Ovary (tissue), 9 donors: Measurements from ENCODE around the gene MINDY1. TPM values are rescaled to one million over a fixed set of nuclear protein-coding genes. Genes with fewer than 3 reads are reported as not detected.

Experiments
- DNase-seq, 5 donors: peaks; one replicate each; pipeline ENCODE4 v3.0.0-alpha.2; 2019 to 2020
- H3K27ac ChIP-seq, 2 donors: fragments of 200-600 bp; one replicate each; pipeline versions ENCODE4 v1.5.1 to v1.8.0; 2019 to 2022
- H3K27me3 ChIP-seq: fragments of 200-600 bp; one replicate; pipeline ENCODE4 v1.8.0; 2022
- H3K36me3 ChIP-seq: fragments of 200-600 bp; sonication (generic); one replicate; pipeline ENCODE4 v1.5.1; 2019
- H3K4me1 ChIP-seq: one replicate; pipeline ENCODE4 v1.8.1; 2013; ENCODE audit warnings: mild to moderate bottlenecking, moderate library complexity; ENCODE audit not compliant: insufficient read depth
- H3K4me3 ChIP-seq: fragments of 200-600 bp; sonication (generic); one replicate; pipeline ENCODE4 v1.5.1; 2017
- H3K9me3 ChIP-seq, 2 donors: fragments of 200-600 bp in 1 of 2; sonication (generic) in 1 of 2; one replicate each; pipeline versions ENCODE4 v1.5.1 to v1.8.1; 2013 to 2019; ENCODE audit warnings: mild to moderate bottlenecking in 1 of 2, moderate library complexity in 1 of 2
- CTCF ChIP-seq, 3 donors: fragments of 450-650 bp in 2 of 3; fragments of 200-600 bp in 1 of 3; IDR thresholded peaks; one replicate each; pipeline versions ENCODE4 v1.5.1 to v1.8.0; 2016 to 2022; ENCODE audit warnings: antibody characterized with exemption in 3 of 3, mild to moderate bottlenecking in 1 of 3
- EP300 ChIP-seq: sonication (generic); formaldehyde crosslinking; IDR thresholded peaks from one replicate; pipeline ENCODE4 v1.6.1; 2017; ENCODE audit warnings: antibody characterized with exemption
- POLR2A ChIP-seq: fragments of 450-650 bp; IDR thresholded peaks from one replicate; pipeline ENCODE4 v1.6.1; 2017; ENCODE audit warnings: antibody characterized with exemption, mild to moderate bottlenecking, moderate library complexity
- WGBS, 3 donors: extraction: QIAGEN DNeasy Blood & Tissue Kit in 1 of 3; methylation state at CpG; one replicate each; pipeline versions ENCODE4 v1.1.5 to v1.1.7; 2013 to 2017; 5-methylcytosine and 5-hydroxymethylcytosine counted together
- intact Hi-C, 4 donors: fragments of 100-400 bp; cut with DNase I; formaldehyde crosslinking; loops; one replicate each; pipeline versions ENCODE4 v1.11.0 to v1.15.1; 2022 to 2023
- polyA plus RNA-seq, 2 donors: library from polyadenylated mRNA; stranded (reverse); fragments of 200-250 nt in 1 of 2; fragments of 350-450 nt in 1 of 2; fragmentation: Illumina TruSeq in 1 of 2; extraction: RNeasy Lipid Tissue Mini Kit (QIAGEN cat#74804) in 1 of 2; gene quantifications; one replicate each; pipeline ENCODE4 v1.2.3, GENCODE V29; 2013 to 2014
- total RNA-seq, 7 donors: library from RNA; depleted of rRNA in 2 of 7; stranded (reverse); fragments of >200 nt in 2 of 7; fragmentation: NEBNext Ultra II Directional in 3 of 7; extraction: Animal tissue kit (Norgen Biotek cat#: 25700) in 3 of 7; gene quantifications; one replicate each; pipeline versions ENCODE4 v1.1.0 to v1.2.4, GENCODE V29; 2016 to 2023
- donor health status: DM: no; HTN: no; CAD: no; lungs with moderate emphysema.
- donor health status: DM: no; HTN: no; CAD: no.
- donor health status: Bipolar disorder and iron deficiency.
- donor health status: DM: yes; HTN: yes; CAD: no.
- donor health status: DM: no; HTN: no; CAD: no.
- donor health status: DM: yes; HTN: yes; CAD: no.

Gene MINDY1
- total and polyA plus RNA-seq, 9 donors, result 17.1 to 35.6 (median 26.9) TPM

- peak overlapping the region; percentile 11 for H3K4me3 ChIP-seq
- 25 to 30% (median 26%) methylated on average over 9 of the region's 9 CpGs for WGBS, 3 donors
Measured at GRCh38 chr1:150995896-150996295, 10.8 kb downstream of the MINDY1 start.

GRCh38 chr1:150995460-150995859 is 11.2 kb downstream of the MINDY1 start:
- WGBS, 3 donors, result 8 to 29% (median 18%) methylated on average over 4 of the region's 4 CpGs
- peaks cover 1% of the 10 kb centered on the region for H3K4me1 ChIP-seq
- no peaks in the 10 kb centered on the region for H3K9me3 ChIP-seq
- no peaks in the 10 kb centered on the region for H3K27me3 ChIP-seq
- no peaks in the 10 kb centered on the region for H3K36me3 ChIP-seq
- no peak for TF ChIP-seq EP300
- TF ChIP-seq POLR2A, result no peak
- no peak for TF ChIP-seq CTCF (IDR thresholded peaks at IDR 0.05)
- intact Hi-C loops, result loop anchor here in 1 of 4 donors (5.0 kb wide), 1 partner anchor 528 kb away; no protein-coding TSS in a partner anchor
- H3K4me3 ChIP-seq, result peak overlapping the region; percentile 11
- peak overlapping the region; percentile 11 to 41 for H3K27ac ChIP-seq
- no peak for DNase-seq

More at GRCh38 chr1:150995896-150996295, 10.8 kb downstream of the MINDY1 start:
- intact Hi-C loops, result loop anchor here in 1 of 4 donors (5.0 kb wide), 1 partner anchor 529 kb away; no protein-coding TSS in a partner anchor
- no peaks in the 10 kb centered on the region for H3K9me3 ChIP-seq
- TF ChIP-seq EP300 (no peak), CTCF (IDR thresholded peaks at IDR 0.05) (peak; percentile 68 to 72 (median 70)), POLR2A (no peak)
- H3K36me3 ChIP-seq, result no peaks in the 10 kb centered on the region
- DNase-seq, result peak in 1 of 5 donors; percentile 64
- no peaks in the 10 kb centered on the region for H3K27me3 ChIP-seq
- H3K27ac ChIP-seq, result peak overlapping the region; percentile 11 to 41
- peaks cover 1% of the 10 kb centered on the region for H3K4me1 ChIP-seq

GRCh38 chr1:150994248-150994647 is 12.5 kb downstream of the MINDY1 start:
- Histone ChIP-seq H3K27ac (no peak overlapping the region), H3K27me3 (no peaks in the 10 kb centered on the region), H3K4me3 (no peak overlapping the region), H3K4me1 (peaks cover 1% of the 10 kb centered on the region), H3K36me3 (no peaks in the 10 kb centered on the region), H3K9me3 (no peaks in the 10 kb centered on the region)
- no peak for DNase-seq
- intact Hi-C loops, result no loop called here
- 46 to 73% (median 66%) methylated on average over 3 of the region's 3 CpGs for whole genome bisulfite sequencing, 3 donors
- TF ChIP-seq CTCF (IDR thresholded peaks at IDR 0.05), result no peak
- TF ChIP-seq EP300, result no peak
- no peak for TF ChIP-seq POLR2A

- Histone ChIP-seq H3K4me3 (no peak overlapping the region), H3K27ac (no peak overlapping the region), H3K36me3 (no peaks in the 10 kb centered on the region), H3K9me3 (no peaks in the 10 kb centered on the region), H3K27me3 (no peaks in the 10 kb centered on the region), H3K4me1 (peaks cover 1% of the 10 kb centered on the region)
- WGBS, 3 donors, result 62 to 67% (median 65%) methylated on average over 4 of the region's 4 CpGs
- TF ChIP-seq CTCF (IDR thresholded peaks at IDR 0.05), result no peak
- TF ChIP-seq POLR2A, result no peak
- TF ChIP-seq EP300, result no peak
- intact Hi-C loops, result no loop called here
- no peak for DNase-seq
Measured at GRCh38 chr1:150992626-150993025, 14.1 kb downstream of the MINDY1 start.
